HG02970 (cell line): ENCODE results near the gene SPATA12.
"Not testable (repeated sequence)": the region's sequence is repeated elsewhere in the genome, so short reads cannot be mapped to it uniquely, and the experiment has no call there.

Experiments
- ATAC-seq: cut with Tn5 transposase; IDR thresholded peaks from one replicate; pipeline ENCODE4 v1.9.1; 2021; ENCODE audit warnings: mild to moderate bottlenecking, moderate library complexity, moderate number of reproducible peaks; ENCODE audit not compliant: unreplicated experiment, low FRiP score

SPATA12 gene

DNA sequence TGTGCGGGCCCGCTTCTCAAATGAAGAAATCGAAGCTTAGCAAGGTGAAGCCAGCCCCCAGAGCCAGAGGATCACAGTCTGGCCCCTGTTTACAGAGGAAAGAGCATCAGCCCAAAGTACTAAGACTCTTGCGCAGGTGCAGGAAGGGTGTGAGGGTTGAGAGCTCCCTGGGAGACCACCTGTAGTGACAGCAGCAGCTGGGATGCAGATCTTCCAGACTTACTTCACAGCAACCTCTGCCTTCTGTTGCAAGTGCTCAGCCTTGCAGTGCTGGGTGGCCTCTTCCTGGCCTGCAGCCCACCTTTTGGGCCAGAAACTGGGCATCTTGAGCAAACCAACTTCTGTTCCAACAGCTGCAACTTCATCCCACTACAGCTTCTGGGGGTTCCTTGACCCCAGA is 19.7 kb downstream of the SPATA12 start:
- ATAC-seq: no peak

DNA sequence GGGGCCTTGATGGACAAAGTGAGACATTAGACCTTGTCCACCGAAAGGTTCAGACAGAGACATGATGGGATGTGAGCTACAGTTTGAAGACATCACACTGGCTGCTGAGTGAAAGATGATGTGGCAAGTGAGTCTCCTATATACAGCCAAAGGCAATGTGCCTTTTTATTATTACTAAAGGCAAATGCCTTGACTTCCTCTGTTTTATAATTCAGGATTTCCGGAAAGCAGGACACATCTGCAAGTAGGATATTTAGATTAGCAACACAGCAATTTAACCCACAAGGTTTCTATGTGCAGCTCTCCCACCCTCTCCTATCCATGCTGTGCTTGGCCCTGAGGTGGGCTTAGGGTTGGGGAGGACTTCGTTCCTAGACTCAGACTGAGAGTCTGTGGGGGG is 20.7 kb downstream of the SPATA12 start:
- no peak for ATAC-seq

DNA sequence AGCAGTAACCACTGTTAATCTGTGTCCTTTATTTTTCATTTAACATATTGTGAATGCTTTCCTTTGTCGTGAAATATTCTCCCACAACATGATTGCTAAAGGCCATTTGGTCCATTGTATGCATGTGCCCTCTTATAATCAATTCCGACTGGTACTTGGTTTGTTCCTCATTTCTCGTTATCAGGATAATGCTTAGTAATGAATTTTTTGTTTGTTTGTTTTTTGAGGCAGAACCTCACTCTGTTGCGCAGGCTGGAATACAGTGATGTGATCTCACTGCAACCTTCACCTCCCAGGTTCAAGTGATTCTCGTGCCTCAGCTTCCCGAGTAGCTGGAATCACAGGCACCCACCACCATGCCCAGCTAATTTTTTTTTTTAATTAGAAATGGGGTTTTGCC is 22.0 kb downstream of the SPATA12 start:
- ATAC-seq: no peak

- ATAC-seq: not testable (repeated sequence)
Observed at GRCh38 chr3:57083266-57083995, 23.0 kb downstream of the SPATA12 start.

DNA sequence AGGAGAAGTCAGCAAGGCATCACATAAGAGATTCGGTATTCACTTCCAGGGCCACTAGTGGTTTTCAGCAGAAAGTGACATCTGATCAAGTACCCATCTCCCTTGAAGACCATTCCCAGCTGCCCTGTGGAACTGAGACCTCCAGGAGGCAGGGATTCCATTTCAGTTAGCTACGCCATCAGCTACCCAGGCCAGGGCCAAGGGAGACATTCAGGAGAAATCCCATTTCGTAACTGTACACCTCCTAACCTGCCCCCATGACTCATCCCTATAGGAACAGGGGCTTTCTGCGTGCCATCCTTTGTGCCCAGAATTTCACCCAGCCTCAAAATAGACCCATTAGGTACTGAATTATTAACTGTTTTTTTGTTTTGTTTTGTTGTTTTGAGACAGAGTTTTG is 24.7 kb downstream of the SPATA12 start:
- ATAC-seq: no peak

DNA sequence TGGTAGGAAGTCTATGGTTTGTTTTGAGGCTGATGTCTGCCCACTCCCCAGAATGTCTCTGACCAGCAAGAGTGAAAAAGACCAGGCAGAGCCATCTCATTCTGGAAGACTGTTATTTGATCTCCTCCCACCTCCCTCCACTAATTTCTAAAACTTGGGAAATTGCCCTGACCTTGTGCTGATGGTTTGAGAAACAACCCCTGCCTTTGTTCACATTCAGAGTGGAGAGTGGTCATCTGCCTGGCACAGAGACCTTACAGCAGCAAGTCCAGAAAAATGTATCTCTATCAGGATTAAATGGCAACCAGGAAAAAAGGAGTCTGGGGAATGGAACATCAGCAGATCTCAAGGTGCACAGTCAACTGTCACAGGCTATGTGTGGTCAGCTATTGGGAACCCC is 25.7 kb downstream of the SPATA12 start:
- no peak for ATAC-seq

GRCh38 chr3:57087361-57088092 is 27.1 kb downstream of the SPATA12 start:
- no peak for ATAC-seq

DNA sequence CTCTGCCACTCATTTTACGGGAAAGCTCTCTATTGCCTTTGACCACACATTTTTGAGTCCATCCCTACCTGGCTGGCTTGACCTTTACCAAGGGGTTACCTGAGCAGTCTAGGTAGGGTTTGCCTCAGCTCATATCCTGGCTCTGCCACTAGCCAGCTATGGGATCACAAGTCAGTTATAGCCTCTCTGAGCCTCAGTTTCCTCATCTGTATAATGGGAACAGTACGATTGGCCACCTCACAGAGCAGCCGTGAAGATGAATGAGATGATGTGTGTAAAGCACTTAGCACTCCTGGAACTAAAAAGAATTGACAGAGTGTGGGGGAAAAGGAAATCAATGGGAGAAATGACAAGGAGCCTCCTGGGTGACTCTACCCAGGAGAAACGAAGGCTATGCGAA is 28.0 kb downstream of the SPATA12 start:
- ATAC-seq: no peak

- ATAC-seq: no peak
Observed at GRCh38 chr3:57089043-57089442, 28.6 kb downstream of the SPATA12 start.

DNA sequence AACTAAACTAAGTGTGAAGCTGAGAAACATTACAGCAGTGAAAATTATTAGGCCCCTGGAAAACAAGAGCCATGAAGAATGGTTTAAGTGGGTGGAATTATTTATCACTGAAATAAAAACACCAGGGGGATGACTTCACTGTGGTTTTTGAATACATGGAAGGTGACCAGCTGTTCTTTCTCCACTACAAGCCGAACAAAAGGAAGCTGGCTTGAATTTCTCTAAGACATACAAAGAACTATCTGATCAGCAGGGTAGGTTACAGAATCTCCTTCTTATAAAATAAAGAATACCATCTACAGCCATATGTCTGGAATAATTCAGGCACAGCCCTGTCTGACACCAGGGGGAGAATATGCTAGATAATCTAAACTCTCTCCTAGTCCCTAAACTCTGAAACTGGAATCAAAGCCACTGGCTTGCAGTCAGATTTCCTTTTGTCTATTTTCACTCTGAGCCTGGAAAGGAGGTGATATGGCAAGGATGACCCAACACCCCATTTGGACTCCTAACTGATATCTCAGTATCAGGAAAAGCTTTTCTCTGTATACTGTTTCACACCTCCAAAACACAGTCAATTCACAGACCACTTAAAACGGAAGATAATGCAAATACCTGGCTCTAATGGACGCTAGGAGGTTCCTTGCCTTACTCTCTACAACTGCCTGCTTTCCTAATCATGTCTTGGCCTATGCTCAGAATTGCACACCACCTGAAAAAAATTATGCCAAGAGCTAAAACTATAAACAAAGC is 31.2 kb downstream of the SPATA12 start:
- no peak for ATAC-seq

DNA sequence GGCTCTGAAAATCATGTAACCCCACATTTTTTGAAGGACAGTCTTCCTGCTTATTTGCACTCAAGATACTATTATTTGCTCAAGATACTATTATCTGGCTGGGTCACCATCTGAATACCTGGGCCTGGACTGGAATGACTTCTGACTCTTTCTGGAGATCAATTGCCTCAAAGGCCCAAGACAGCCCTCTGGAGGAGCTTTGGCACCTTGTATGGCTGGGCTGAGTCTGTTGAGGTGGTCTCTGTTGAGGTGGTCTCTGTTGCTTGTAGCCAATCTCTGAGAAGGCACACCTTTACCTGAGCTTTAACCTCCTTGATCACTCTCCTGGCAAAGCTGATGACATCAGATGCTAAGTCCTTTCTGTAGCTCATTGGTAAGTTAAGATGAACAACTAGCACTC is 33.0 kb downstream of the SPATA12 start:
- ATAC-seq: no peak

DNA sequence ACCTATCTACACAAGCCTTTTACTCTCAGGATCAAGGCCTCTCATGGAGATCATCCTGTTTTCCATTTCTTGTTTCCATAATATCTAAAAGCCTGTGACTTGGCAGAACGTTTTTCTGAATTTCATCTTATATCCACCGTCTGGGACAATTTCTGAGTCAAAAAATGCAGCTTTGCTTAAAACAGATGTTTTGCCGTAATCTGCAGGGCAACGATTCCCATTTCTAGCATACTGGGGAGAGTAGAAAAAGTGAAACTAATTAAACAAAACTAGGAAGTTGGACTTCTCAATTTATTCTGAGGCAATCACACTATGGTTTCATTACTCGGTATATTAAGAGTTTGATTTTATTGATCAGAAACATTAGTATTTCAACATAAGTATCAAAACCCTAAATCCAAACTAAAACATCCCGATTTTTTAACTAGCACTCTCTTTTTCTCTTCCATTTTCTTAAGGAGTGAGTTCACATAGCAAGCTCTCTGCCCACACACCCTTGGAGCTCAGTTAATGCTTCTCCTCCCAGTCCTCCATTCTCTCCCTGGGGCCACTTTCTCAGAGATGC is 33.6 kb downstream of the SPATA12 start:
- ATAC-seq: no peak

- no peak for ATAC-seq
Observed at GRCh38 chr3:57094575-57094974, 34.1 kb downstream of the SPATA12 start.

- no peak for ATAC-seq
Observed at GRCh38 chr3:57095363-57095762, 34.9 kb downstream of the SPATA12 start.

- no peak for ATAC-seq
Observed at GRCh38 chr3:57097536-57097935, 37.1 kb downstream of the SPATA12 start.

DNA sequence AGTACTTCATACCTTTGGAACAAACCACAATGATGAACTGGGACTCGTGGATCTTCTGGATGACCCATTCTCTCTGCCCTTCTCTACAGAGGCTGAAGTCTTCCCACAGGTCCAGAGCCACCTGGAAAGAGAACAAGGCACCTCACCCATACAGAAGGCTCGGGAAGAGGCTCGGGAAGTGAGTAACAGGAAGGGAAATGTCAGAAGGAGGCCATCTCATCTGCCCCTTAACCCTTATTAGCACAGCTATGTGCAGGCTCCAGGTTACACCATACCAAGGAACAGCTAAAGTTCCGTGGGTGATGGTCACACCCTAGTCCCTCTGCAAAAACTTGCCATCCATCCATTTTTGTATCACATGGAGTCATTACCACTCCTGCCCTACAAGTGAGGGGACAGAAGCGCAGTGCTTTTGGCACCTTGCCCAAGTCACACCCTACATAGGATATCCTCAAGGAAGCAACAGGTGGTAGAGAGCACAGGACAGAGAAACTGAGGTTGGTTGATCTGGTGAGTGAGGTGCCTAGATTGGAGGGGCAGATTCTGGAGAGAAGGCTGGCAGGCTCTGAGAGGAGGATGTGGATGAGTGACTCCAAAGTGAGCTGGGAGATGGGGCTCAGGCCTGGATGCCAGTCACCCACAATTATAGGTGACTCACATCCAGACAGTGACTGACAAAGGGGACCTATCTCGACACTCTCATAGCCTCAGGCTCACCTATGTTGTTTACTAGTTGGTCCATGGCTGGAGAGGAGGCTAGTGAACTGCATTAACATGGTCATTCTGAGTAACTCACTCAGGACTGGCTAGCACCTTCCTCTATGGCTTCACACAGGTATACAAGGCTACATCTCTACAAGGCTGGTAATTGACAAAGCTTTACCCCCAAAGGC is 38.2 kb downstream of the SPATA12 start:
- ATAC-seq: no peak

DNA sequence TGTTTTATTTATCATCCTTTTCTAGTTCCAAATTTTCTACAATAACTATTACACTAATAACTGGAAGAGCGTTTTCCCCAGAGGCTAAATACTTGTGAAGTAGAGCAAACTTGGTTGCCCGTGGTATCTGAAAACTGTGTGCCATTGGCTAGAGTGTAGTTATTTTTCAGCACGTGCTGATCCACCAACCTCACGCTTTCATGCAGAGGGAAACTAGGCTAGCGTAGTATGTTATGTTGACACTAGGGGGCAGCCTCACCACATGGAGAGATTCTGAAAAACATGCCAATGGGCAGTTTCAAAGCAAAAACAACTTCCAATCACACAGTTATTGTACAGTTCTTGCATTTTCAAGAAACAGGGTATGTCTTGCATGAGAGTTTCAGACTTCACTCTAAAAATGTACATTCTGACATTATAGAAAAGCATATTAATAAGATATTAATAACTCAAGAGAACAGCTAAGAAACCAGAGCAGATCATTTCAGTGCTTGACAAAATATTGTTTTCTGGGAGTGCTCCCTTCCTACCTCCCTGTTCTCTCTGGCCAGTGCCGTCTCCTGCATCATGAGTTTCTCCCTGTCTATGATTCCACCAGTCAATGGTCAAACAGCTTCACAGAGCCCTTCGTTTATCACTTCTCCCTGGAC is 39.7 kb downstream of the SPATA12 start:
- ATAC-seq: no peak

DNA sequence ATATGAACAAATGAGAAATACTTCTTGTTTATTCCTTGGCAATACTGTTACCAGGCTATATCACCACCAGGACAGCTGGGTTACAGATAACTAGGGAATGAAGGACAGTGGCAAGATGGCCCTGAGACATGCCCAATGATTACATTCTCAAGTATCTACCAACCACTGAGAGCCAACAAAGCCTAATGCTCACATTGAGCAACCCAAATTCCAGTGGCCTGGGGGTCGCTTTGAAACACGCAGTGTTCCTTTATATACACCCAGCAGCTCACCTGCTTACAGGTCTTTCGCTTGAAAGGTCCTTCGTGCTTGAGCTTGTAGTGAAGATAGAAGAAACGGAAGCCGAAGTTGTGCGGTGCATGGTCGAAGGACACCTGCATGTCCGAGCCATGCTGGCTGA is 45.1 kb downstream of the SPATA12 start:
- no peak for ATAC-seq

DNA sequence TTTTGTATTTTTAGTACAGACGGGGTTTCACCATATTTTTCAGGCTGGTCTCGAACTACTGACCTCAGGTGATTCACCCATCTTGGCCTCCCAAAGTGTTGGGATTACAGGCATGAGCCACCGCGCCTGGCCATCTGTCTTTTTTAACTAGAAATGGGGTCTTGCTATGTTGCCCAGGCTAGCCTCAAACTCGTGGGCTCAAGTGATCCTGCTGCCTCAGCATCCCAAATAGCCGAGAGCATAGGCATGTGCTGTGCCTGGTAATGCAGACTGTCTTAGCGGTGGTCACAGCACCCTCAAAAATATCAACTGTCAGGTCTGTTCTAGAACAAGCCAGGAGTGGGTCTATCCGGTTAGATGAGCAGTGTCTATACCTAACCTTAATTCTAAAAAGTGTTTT is 48.2 kb downstream of the SPATA12 start:
- no peak for ATAC-seq
